GDM1 (cell line): ENCODE data around the gene POLN.

ENCODE experiments used
- DNase-seq: peaks from one replicate; lab custom pipeline; 2025; lab: John Stamatoyannopoulos, UW

Gene POLN

GRCh38 chr4:2059046-2059725 lies 182.7 kb downstream of the POLN start, which contains the start of gene NAT8L:
NAT8L (plus strand) TSS chr4:2059327; CDS start chr4:2059512, 185 bp downstream.
- DNase-seq = peak; percentile 67

GRCh38 chr4:2058264-2059045 lies 183.5 kb downstream of the POLN start:
- DNase-seq = no peak

GRCh38 chr4:2057382-2058065 lies 184.4 kb downstream of the POLN start:
- DNase-seq = no peak

DNA sequence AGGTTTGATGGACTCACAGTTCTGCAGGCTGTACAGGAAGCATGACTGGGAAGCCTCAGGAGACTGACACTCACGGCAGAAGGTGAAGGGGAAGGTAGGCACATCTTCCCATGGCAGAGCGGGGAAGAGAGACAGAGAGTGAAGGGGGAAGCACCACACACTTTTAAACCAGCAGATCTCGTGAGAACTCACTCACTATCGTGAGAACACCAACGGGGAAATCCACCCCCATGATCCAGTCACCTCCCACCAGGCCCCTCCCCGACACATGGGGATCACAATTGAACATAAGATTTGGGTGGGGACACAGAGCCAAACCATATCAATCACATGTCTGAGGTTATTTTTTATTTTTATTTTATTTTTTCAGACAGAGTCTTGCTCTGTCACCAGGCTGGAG lies 187.7 kb downstream of the POLN start:
- no peak for DNase-seq

GRCh38 chr4:2051086-2051485 lies 190.8 kb downstream of the POLN start:
- no peak for DNase-seq

DNA sequence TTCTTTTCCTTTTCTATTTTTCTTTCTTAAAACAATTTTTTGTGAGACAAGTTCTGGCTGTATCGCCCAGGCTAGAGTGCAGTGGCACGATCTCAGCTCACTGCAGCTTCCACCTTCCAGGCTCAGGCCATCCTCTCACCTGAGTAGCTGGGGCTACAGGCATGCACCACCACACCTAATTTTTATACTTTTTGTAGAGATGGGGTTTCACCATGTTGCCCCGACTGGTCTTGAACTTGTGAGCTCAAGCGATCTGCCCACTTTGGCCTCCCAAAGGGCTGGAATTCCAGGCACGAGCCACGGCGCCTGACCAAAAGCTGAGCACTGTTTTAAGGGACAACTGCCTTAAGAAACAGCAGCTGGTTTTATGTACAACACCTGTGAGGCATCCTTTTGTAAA lies 192.1 kb downstream of the POLN start:
- no peak for DNase-seq

DNA sequence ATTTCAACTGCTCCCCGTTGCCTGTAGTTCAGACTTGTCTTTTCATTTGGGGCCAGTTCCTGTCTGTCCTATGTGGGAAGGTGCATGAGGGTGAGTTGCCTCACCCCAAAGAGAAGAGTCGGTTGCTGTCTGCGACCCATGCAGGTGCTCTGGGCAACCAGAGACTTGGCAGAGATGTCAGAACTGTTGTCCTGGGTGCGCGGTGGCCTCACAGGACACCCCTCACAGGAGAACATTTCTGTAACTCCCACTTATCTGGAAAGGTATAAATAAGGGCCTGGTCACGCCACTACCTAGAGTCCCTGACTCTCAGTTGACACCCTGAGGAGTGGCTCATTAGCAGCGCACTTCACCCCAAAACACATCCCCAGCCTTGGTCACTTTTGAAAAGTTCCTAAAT lies 192.5 kb downstream of the POLN start:
- DNase-seq = no peak

DNA sequence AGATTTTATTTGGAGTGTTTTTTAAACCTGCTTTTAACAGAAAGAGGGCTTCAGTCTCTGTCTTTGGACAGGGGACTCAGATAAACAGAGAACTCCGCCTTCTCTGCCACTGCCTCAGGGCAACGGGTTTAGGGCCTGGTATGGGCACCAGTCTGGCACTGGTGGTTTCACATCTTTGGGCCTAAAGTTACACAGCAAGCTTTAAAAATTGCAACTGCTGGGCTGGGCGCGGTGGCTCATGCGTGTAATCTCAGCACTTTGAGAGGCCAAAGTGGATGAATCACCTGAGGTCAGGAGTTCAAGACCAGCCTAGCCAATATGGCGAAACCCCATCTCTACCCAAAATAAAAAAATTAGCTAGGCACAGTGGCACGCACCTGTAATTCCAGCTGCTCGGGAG lies 193.1 kb downstream of the POLN start:
- DNase-seq = no peak

GRCh38 chr4:2047781-2048581 lies 193.9 kb downstream of the POLN start:
- DNase-seq = no peak

DNA sequence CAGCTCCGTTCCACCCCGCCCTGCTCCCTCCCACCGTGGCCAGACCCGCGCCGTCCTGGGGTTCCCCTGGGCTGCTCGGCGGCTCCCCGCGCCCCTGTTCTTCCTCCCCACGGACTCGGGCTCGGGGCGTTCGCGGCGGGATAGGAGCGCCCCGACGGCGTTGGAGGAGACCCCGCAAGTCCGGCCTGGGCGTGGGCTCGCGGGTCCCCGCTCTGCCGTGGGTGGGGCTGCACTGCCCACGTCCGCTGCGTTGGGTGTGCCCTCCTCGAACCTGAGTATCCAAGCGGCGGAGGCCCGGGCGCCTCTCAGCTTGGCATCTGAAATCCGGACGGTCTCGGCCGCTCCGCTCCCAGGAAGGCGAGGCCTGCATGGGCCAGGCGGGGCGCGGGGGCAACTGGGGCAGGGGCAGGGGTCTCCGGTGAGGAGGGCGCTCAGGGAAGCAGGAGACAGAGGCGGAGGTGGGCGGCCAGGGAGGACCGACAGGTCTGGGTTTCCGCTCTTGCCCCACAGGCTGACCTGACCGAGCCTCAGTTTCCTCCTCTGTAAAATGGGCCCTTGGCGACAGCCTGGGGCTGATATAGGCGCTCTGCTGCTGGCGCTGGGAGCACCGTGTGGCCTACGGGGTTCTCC lies 194.8 kb downstream of the POLN start:
- DNase-seq = no peak

- DNase-seq = no peak
Observed at GRCh38 chr4:2046031-2046961, 195.6 kb downstream of the POLN start.

DNA sequence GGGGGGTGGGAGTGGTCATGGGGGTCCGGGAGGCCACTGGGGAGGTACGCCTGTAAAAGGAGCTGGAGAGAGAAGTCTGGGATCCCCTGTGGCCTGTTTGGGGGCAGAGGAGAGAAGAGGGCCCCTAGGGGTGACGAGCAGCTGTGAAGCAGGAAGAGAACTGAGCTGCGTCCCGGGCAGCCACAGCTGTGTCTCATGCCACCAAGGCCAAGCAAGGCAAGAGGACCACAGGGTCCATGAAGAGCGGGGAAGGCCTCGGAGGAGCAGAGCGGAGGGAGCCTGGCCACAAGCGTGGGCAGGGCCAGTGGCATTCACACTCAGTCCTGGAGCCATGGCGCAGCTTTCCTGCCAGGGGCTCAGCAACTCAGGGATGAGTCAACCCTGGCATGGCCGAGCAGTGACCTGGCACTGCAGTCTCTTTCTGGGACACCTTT lies 196.4 kb downstream of the POLN start:
- no peak for DNase-seq

GRCh38 chr4:2044542-2045517 lies 197.1 kb downstream of the POLN start:
- no peak for DNase-seq

GRCh38 chr4:2044119-2044485 lies 197.8 kb downstream of the POLN start:
- DNase-seq = no peak

- no peak for DNase-seq
Observed at GRCh38 chr4:2043396-2044118, 198.4 kb downstream of the POLN start.

- no peak for DNase-seq
Observed at GRCh38 chr4:2042947-2043395, 198.9 kb downstream of the POLN start.

DNA sequence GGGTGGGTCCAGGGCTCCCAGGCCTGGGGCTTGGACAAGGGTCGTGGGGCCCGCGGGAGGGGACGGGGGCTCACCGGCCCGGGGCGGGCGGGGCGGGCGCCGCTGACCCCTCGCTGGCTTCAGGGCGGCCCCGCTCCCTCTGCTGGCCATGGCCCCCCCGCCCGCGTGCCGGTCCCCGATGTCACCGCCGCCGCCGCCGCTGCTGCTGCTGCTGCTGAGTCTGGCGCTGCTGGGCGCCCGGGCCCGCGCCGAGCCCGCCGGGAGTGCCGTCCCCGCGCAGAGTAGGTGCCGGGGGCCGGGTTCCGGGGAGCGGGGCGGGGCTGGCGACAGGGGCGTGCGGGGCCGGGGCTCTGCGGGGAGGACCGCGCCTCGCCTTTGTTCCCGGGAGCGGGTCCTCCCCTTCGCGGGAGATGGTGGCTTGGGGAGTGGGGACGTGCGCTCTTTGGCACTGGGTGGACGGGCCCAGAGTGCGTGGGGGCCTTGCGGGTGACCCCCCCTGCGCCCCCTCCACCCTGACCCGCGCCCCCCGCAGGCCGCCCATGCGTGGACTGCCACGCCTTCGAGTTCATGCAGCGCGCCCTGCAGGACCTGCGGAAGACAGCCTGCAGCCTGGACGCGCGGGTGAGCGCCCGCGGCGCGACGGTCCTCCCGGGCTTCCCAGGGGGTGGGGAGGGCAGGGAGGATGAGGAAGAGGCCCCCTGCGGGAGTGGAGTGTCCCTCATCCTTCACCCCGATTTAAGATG lies 199.5 kb downstream of the POLN start:
- no peak for DNase-seq
